Activated T-cell treated with anti-CD3 and anti-CD28 coated beads, Interleukin-2, amount 50 U/mL, for 1 hour (primary cell): ENCODE data around the gene PROP1.
"Not testable (repeated sequence)": the region's sequence is repeated elsewhere in the genome, so short reads cannot be mapped to it uniquely, and the experiment has no call there.

Source experiments
- DNase-seq: peaks from one replicate; pipeline ENCODE4 v3.0.0-alpha.2; 2020

PROP1 gene

GRCh38 chr5:177943805-177944736 is 52.0 kb downstream of the PROP1 start:
- peak; percentile 39 for DNase-seq

- DNase-seq = not testable (repeated sequence)
Measured at GRCh38 chr5:177942896-177943295, 53.1 kb downstream of the PROP1 start.
